MM.1S (cell line): Measurements from ENCODE around the gene SFI1.

ENCODE experiments used
- DNase-seq: peaks from one replicate; pipeline ENCODE4 v3.0.0-alpha.2; 2015
- H2AFZ ChIP-seq: fragments of 300-600 bp; sonication (generic); 2 replicates; pipeline ENCODE4 v1.6.0; 2016; ENCODE audit warnings: antibody characterized with exemption, low read length
- H3F3A ChIP-seq: fragments of 300-600 bp; sonication (generic); 2 replicates; pipeline ENCODE4 v1.6.1; 2016; ENCODE audit warnings: mild to moderate bottlenecking, antibody characterized with exemption, low read length, moderate library complexity, mixed read lengths; ENCODE audit not compliant: insufficient read depth
- H3K27ac ChIP-seq: fragments of 300-600 bp; sonication (generic); 2 replicates; pipeline ENCODE4 v1.5.1; 2016; ENCODE audit warnings: mild to moderate bottlenecking, low read length
- H3K27me3 ChIP-seq: fragments of 300-600 bp; sonication (generic); replicated peaks from 2 replicates; pipeline ENCODE4 v1.6.0; 2016; ENCODE audit warnings: low read length; ENCODE audit not compliant: insufficient read depth
- H3K36me3 ChIP-seq: fragments of 300-600 bp; sonication (generic); replicated peaks from 2 replicates; pipeline ENCODE4 v1.6.1; 2016; ENCODE audit warnings: mild to moderate bottlenecking, low read length, mixed read lengths; ENCODE audit not compliant: insufficient read depth
- H3K4me1 ChIP-seq: fragments of 300-600 bp; sonication (generic); 2 replicates; pipeline ENCODE4 v1.6.1; 2016; ENCODE audit warnings: low read length, mixed read lengths
- H3K4me2 ChIP-seq: fragments of 300-600 bp; sonication (generic); 2 replicates; pipeline ENCODE4 v1.6.0; 2016; ENCODE audit warnings: low read depth, low read length
- H3K4me3 ChIP-seq: fragments of 300-600 bp; sonication (generic); 2 replicates; pipeline ENCODE4 v1.5.1; 2016; ENCODE audit warnings: low read length, mixed read lengths
- H3K79me2 ChIP-seq: fragments of 300-600 bp; sonication (generic); 2 replicates; pipeline ENCODE4 v1.6.1; 2016; ENCODE audit warnings: mixed run types, low read length, mixed read lengths
- H3K9ac ChIP-seq: fragments of 300-600 bp; sonication (generic); 2 replicates; pipeline ENCODE4 v1.6.1; 2016; ENCODE audit warnings: low read length, mixed read lengths
- H3K9me2 ChIP-seq: fragments of 300-600 bp; sonication (generic); replicated peaks from 2 replicates; pipeline ENCODE4 v1.6.1; 2016; ENCODE audit warnings: mild to moderate bottlenecking, low read length, mixed read lengths; ENCODE audit not compliant: insufficient read depth
- H3K9me3 ChIP-seq: fragments of 300-600 bp; sonication (generic); replicated peaks from 2 replicates; pipeline ENCODE4 v1.6.1; 2016; ENCODE audit warnings: mild to moderate bottlenecking, low read length, mixed read lengths; ENCODE audit not compliant: insufficient read depth
- H4K20me1 ChIP-seq: fragments of 300-600 bp; sonication (generic); 2 replicates; pipeline ENCODE4 v1.6.1; 2016; ENCODE audit warnings: mild to moderate bottlenecking, low read length, moderate library complexity, mixed read lengths; ENCODE audit not compliant: insufficient read depth
- EZH2 ChIP-seq: fragments of 300-600 bp; sonication (generic); optimal IDR thresholded peaks from 2 replicates; pipeline ENCODE3; 2017; ENCODE audit warnings: low read depth, mild to moderate bottlenecking, antibody characterized with exemption, low read length, mixed read lengths
- EZH2phosphoT487 ChIP-seq: fragments of 300-600 bp; sonication (generic); IDR thresholded peaks from 2 replicates; pipeline ENCODE4 v1.6.1; 2018; ENCODE audit warnings: antibody characterized with exemption, low read length
- TF ChIP-seq, protein P1 (sequence below): fragments of 300-600 bp; sonication (generic); IDR thresholded peaks from 2 replicates; pipeline ENCODE4 v1.5.1; 2016; ENCODE audit warnings: antibody characterized with exemption, low read length, mixed read lengths

The SFI1 gene

DNA sequence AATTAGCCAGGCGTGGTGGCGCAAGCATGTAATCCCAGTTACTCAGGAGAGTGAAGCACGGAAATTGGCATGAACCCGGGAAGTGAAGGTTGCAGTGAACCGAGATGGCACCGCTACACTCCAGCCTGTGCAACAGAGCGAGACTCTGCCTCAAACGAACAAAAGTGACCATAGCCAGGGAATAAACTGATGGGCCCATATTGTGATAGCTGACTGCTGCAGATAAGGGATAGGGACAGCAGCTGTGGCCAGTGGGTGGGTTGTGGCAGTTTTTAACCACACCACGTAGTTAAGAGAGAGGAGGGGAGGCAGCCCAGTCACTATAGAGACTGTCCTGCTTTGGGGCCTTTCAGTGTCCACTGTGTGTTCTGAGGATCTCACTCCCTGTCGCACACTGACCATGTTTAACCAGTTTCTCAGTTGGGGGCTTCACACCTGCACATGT, 106.8 kb downstream of the SFI1 start:
- DNase-seq: no peak
- Histone ChIP-seq H4K20me1 (no peaks in the 10 kb centered on the region), H2AFZ (no peak overlapping the region), H3K9ac (no peak overlapping the region), H3K9me3 (no peaks in the 10 kb centered on the region), H3F3A (no peaks in the 10 kb centered on the region), H3K4me2 (no peak overlapping the region), H3K4me3 (no peak overlapping the region), H3K27ac (no peak overlapping the region), H3K4me1 (no peaks in the 10 kb centered on the region), H3K79me2 (no peaks in the 10 kb centered on the region), H3K9me2 (no peaks in the 10 kb centered on the region), H3K36me3 (no peaks in the 10 kb centered on the region; the same call in 1 of the 2 replicates), H3K27me3 (no peaks in the 10 kb centered on the region)
- TF ChIP-seq, protein P1, sequence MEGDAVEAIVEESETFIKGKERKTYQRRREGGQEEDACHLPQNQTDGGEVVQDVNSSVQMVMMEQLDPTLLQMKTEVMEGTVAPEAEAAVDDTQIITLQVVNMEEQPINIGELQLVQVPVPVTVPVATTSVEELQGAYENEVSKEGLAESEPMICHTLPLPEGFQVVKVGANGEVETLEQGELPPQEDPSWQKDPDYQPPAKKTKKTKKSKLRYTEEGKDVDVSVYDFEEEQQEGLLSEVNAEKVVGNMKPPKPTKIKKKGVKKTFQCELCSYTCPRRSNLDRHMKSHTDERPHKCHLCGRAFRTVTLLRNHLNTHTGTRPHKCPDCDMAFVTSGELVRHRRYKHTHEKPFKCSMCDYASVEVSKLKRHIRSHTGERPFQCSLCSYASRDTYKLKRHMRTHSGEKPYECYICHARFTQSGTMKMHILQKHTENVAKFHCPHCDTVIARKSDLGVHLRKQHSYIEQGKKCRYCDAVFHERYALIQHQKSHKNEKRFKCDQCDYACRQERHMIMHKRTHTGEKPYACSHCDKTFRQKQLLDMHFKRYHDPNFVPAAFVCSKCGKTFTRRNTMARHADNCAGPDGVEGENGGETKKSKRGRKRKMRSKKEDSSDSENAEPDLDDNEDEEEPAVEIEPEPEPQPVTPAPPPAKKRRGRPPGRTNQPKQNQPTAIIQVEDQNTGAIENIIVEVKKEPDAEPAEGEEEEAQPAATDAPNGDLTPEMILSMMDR: no peak
- no peak for TF ChIP-seq EZH2phosphoT487
- TF ChIP-seq EZH2: no peak

DNA sequence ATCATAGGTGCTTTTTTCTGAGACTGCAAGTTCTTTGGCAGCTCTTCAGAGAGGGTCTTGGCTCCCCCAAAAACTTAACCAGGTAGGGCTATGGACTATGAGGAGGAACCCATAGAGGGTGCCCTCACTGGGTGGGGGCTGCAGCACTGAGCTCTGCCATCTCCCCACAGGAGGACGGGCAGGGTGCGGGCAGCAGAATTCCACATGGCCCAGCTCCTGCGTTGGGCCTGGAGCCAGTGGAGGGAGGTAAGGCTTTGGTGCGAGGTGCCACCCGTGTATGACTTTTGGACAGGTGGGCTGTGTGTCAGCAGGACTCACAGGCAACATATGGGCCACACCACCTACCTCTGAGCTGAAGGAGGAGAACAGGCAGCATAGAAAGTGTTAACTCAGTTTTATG, 107.2 kb downstream of the SFI1 start:
- no peak overlapping the region for H3K27ac ChIP-seq
- H3K9me3 ChIP-seq: no peaks in the 10 kb centered on the region
- no peaks in the 10 kb centered on the region for H3F3A ChIP-seq
- H3K4me2 ChIP-seq: no peak overlapping the region
- no peak for DNase-seq
- no peak overlapping the region for H3K9ac ChIP-seq
- no peaks in the 10 kb centered on the region for H4K20me1 ChIP-seq
- no peaks in the 10 kb centered on the region; the same call in 1 of the 2 replicates for H3K36me3 ChIP-seq
- H2AFZ ChIP-seq: no peak overlapping the region
- TF ChIP-seq, protein P1: no peak
- no peak for TF ChIP-seq EZH2phosphoT487
- no peaks in the 10 kb centered on the region for H3K9me2 ChIP-seq
- H3K4me3 ChIP-seq: no peak overlapping the region
- no peaks in the 10 kb centered on the region for H3K27me3 ChIP-seq
- H3K4me1 ChIP-seq: no peaks in the 10 kb centered on the region
- H3K79me2 ChIP-seq: no peaks in the 10 kb centered on the region

DNA sequence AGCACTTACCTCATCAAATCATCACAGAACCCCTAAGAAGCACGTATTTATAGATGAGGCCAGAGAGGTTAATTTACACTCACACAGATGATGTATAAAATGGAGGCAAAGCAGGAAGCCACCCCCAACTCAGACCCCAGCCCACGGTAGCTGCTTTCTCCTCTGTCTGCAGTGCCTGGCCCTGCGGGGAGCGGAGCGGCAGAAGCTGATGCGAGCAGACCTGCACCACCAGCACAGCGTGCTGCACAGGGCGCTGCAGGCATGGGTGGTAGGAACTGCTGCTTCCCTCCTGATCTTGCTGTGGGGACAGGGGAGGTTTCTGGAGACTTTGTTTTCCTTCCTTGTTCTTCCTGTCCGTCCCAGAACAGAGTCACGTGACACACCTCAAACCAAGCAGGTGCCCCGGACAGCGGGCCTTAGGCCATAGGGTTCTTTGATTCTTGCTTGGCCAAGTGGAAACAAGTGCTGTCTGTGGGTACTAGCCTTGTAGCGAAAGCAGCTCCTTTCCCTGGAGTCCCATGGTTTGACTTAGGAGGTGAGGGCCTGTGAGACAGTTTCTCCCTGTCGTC, 107.9 kb downstream of the SFI1 start:
- H4K20me1 ChIP-seq: no peaks in the 10 kb centered on the region
- no peak for DNase-seq
- TF ChIP-seq, protein P1: no peak
- no peak for TF ChIP-seq EZH2phosphoT487
- TF ChIP-seq EZH2: no peak
- H2AFZ ChIP-seq: no peak overlapping the region
- no peaks in the 10 kb centered on the region for H3K4me1 ChIP-seq
- no peak overlapping the region for H3K4me2 ChIP-seq
- no peaks in the 10 kb centered on the region for H3K79me2 ChIP-seq
- no peak overlapping the region for H3K27ac ChIP-seq
- no peaks in the 10 kb centered on the region for H3K9me2 ChIP-seq
- no peaks in the 10 kb centered on the region; the same call in 1 of the 2 replicates for H3K36me3 ChIP-seq
- H3F3A ChIP-seq: no peaks in the 10 kb centered on the region
- no peaks in the 10 kb centered on the region for H3K9me3 ChIP-seq
- no peak overlapping the region for H3K4me3 ChIP-seq
- H3K9ac ChIP-seq: no peak overlapping the region
- no peaks in the 10 kb centered on the region for H3K27me3 ChIP-seq
